Glomerular visceral epithelial cell (primary cell): ENCODE data around the gene RBM12.
"Not testable (repeated sequence)": the region's sequence is repeated elsewhere in the genome, so short reads cannot be mapped to it uniquely, and the experiment has no call there.

Source experiments
- DNase-seq: peaks from one replicate; pipeline ENCODE4 v3.0.0-alpha.2; 2016; ENCODE audit errors: extremely low spot score

Gene RBM12

GRCh38 chr20:35664466-35665206 lies at the start of gene RBM12, which contains the start of gene CPNE1:
Gene RBM12, minus strand, starts transcription at chr20:35664900. Its CDS starts 9,578 bp downstream, at chr20:35655322.
Gene CPNE1, minus strand, starts transcription at chr20:35664900. Its CDS starts 31,977 bp downstream, at chr20:35632923.
- DNase-seq = peak; percentile 94

GRCh38 chr20:35714127-35714526 lies 49.4 kb upstream of the RBM12 start:
- no peak for DNase-seq

- not testable (repeated sequence) for DNase-seq
These were observed 48.4 kb upstream of the RBM12 start for GRCh38 chr20:35713120-35713519.

GRCh38 chr20:35711588-35712209 lies 47.0 kb upstream of the RBM12 start:
- no peak for DNase-seq

- no peak for DNase-seq
These were observed 46.3 kb upstream of the RBM12 start for GRCh38 chr20:35710884-35711587.

- no peak for DNase-seq
These were observed 45.3 kb upstream of the RBM12 start for GRCh38 chr20:35710039-35710438.

GRCh38 chr20:35709259-35709658 lies 44.6 kb upstream of the RBM12 start:
- DNase-seq = no peak

GRCh38 chr20:35708502-35708901 lies 43.8 kb upstream of the RBM12 start:
- DNase-seq = no peak

- DNase-seq = not testable (repeated sequence)
These were observed 42.2 kb upstream of the RBM12 start for GRCh38 chr20:35706591-35707529.

- not testable (repeated sequence) for DNase-seq
These were observed 41.2 kb upstream of the RBM12 start for GRCh38 chr20:35705894-35706293.

GRCh38 chr20:35704514-35705261 lies 40.0 kb upstream of the RBM12 start:
- no peak for DNase-seq

- no peak for DNase-seq
These were observed 38.4 kb upstream of the RBM12 start for GRCh38 chr20:35702824-35703695.

- peak; percentile 28 for DNase-seq
These were observed 37.5 kb upstream of the RBM12 start for GRCh38 chr20:35702051-35702823.

GRCh38 chr20:35700625-35701148 lies 36.0 kb upstream of the RBM12 start:
- peak; percentile 34 for DNase-seq

GRCh38 chr20:35699957-35700624 lies 35.4 kb upstream of the RBM12 start:
- peak; percentile 30 for DNase-seq

GRCh38 chr20:35699127-35699956 lies 34.6 kb upstream of the RBM12 start, which contains the start of the genes NFS1 and ROMO1:
Gene NFS1, minus strand, starts transcription at chr20:35699352. Its CDS starts 64 bp downstream, at chr20:35699288.
Gene ROMO1, plus strand, starts transcription at chr20:35699405. Its CDS starts 228 bp downstream, at chr20:35699633.
- DNase-seq = peak; percentile 87
